Spleen (tissue), 11 donors: ENCODE measurements around the gene IRGQ. TPM values are rescaled to one million over a fixed set of nuclear protein-coding genes. Genes with fewer than 3 reads are reported as not detected.

ENCODE experiments used
- DNase-seq: peaks from one replicate; pipeline ENCODE4 v3.0.0-alpha.2; 2020
- H3K27ac ChIP-seq, 8 donors: fragments of 200-600 bp; sonication (generic) in 7 of 8; 1 replicate in 4 of 8; 2 replicates in 4 of 8; pipeline versions ENCODE4 v1.5.0 to v1.8.0; 2016 to 2021; ENCODE audit warnings: inconsistent platforms in 4 of 8, mild to moderate bottlenecking in 4 of 8, moderate library complexity in 1 of 8
- H3K27me3 ChIP-seq, 7 donors: fragments of 200-600 bp; sonication (generic) in 6 of 7; replicated peaks in 1 of 7; 1 replicate in 4 of 7; 2 replicates in 3 of 7; pipeline versions ENCODE4 v1.5.0 to v1.8.0; 2016 to 2021; ENCODE audit warnings: inconsistent platforms in 3 of 7, mild to moderate bottlenecking in 1 of 7
- H3K36me3 ChIP-seq, 6 donors: fragments of 200-600 bp; sonication (generic) in 5 of 6; 1 replicate in 4 of 6; 2 replicates in 2 of 6; pipeline versions ENCODE4 v1.5.0 to v1.8.0; 2016 to 2021; ENCODE audit warnings: inconsistent platforms in 2 of 6
- H3K4me1 ChIP-seq, 6 donors: fragments of 200-600 bp; sonication (generic) in 5 of 6; 1 replicate in 3 of 6; 2 replicates in 3 of 6; pipeline versions ENCODE4 v1.5.0 to v1.8.0; 2016 to 2021; ENCODE audit warnings: inconsistent platforms in 3 of 6
- H3K4me3 ChIP-seq, 8 donors: fragments of 200-600 bp; sonication (generic) in 7 of 8; 1 replicate in 4 of 8; 2 replicates in 4 of 8; pipeline versions ENCODE4 v1.5.0 to v1.8.0; 2016 to 2021; ENCODE audit warnings: inconsistent platforms in 4 of 8, mild to moderate bottlenecking in 4 of 8, moderate library complexity in 2 of 8
- H3K9me3 ChIP-seq, 8 donors: fragments of 200-600 bp; sonication (generic) in 7 of 8; 1 replicate in 4 of 8; 2 replicates in 4 of 8; pipeline versions ENCODE4 v1.5.0 to v1.8.0; 2016 to 2021; ENCODE audit warnings: inconsistent platforms in 4 of 8
- POLR2A ChIP-seq, 3 donors: fragments of 450-650 bp; IDR thresholded peaks; one replicate each; pipeline ENCODE4 v1.5.1; 2017; ENCODE audit warnings: antibody characterized with exemption in 3 of 3, mild to moderate bottlenecking in 1 of 3
- POLR2AphosphoS5 ChIP-seq, 3 donors: sonication (generic); formaldehyde crosslinking; IDR thresholded peaks; one replicate each; pipeline ENCODE4 v1.5.1; 2017; ENCODE audit warnings: antibody characterized with exemption in 3 of 3
- WGBS, 5 donors: extraction: QIAGEN DNeasy Blood & Tissue Kit in 3 of 5; methylation state at CpG; one replicate each; pipeline versions ENCODE4 v1.1.5 to v1.1.7; 2013 to 2018; 5-methylcytosine and 5-hydroxymethylcytosine counted together
- intact Hi-C: fragments of 100-400 bp; cut with DNase I; formaldehyde crosslinking; loops from one replicate; pipeline ENCODE4 v1.15.0; 2023; ENCODE audit warnings: low total_unique reads
- polyA plus RNA-seq, 3 donors: library from polyadenylated mRNA; stranded (reverse); fragments of 200-250 nt; gene quantifications; one replicate each; pipeline ENCODE4 v1.2.1, GENCODE V29; 2013
- total RNA-seq, 7 donors: library from RNA; depleted of rRNA in 3 of 7; stranded (reverse); fragments of >200 nt in 3 of 7; fragmentation: NEBNext Ultra II Directional in 4 of 7; extraction: Animal tissue kit (Norgen Biotek cat#: 25700) in 4 of 7; gene quantifications; one replicate each; pipeline versions ENCODE4 v1.1.0 to v1.2.1, GENCODE V29; 2016 to 2021
- TF ChIP-seq, protein P1 (sequence below), 11 experiments: fragments of 200-600 bp in 7 of 11; fragments of 450-650 bp in 4 of 11; sonication (generic) in 4 of 11; IDR thresholded peaks in 8 of 11; conservative IDR thresholded peaks in 3 of 11; 1 replicate in 7 of 11; 2 replicates in 4 of 11; pipeline versions ENCODE4 v1.4.0 to v1.8.0; 2016 to 2021; ENCODE audit warnings: antibody characterized with exemption in 11 of 11, inconsistent platforms in 4 of 11, mild to moderate bottlenecking in 1 of 11
- donor health status: healthy with polysubstance abuse.
- donor health status: DM: no; HTN: no; CAD: no; lungs with moderate emphysema.
- donor health status: DM: no; HTN: no; CAD: no.
- donor health status: Bipolar disorder and iron deficiency.
- donor health status: healthy.
- donor health status: DM: no; HTN: no; CAD: no.
- donor health status: DM: yes; HTN: yes; CAD: no.

IRGQ gene
- total and polyA plus RNA-seq, 10 donors: 3.1 to 25.9 (median 17.6) TPM

DNA sequence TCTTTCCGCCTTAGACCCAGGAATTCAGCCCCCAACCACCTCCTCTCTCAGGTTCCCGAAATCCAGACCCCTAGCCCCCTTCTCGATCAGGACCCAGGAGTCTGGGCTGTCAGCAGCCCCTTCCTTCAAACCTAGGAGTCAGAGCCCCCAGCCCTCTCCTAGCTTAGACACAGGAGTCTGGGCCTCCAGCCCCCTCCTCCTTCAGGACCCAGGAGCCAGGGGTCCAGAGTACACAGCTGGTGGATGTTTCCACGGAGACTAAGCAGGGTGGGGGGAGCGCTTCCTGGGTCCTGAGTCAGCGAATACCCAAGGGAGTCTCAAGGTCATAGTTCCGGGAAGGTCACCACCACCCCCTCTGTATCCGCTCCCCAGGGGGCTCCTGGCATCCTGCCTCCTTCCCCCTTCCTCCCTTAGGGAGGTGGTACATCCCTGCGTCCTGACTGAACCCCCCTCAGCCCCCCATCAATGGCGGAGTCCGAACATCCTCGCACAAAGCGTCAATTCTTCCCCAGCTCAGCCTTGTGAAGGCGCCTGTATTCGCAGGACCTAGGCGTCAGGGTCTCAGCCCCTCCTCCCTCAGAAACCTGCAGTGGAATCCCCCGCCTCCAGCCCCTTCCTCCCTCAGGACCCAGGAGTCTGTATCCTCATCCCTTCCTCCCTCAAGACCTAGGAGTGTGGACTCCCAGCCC is 39.1 kb upstream of the IRGQ start:
- no peak for DNase-seq
- Histone ChIP-seq H3K27ac (no peak overlapping the region), H3K27me3 (peaks cover 0 to 58% (median 2%) of the 10 kb centered on the region in 7 donors), H3K4me1 (peaks cover 0 to 23% (median 10%) of the 10 kb centered on the region in 6 donors), H3K9me3 (no peaks in the 10 kb centered on the region), H3K4me3 (peak overlapping the region in 1 of 8 donors; percentile 13), H3K36me3 (no peaks in the 10 kb centered on the region)
- TF ChIP-seq POLR2AphosphoS5 (IDR thresholded peaks at IDR 0.05): no peak
- TF ChIP-seq, protein P1, sequence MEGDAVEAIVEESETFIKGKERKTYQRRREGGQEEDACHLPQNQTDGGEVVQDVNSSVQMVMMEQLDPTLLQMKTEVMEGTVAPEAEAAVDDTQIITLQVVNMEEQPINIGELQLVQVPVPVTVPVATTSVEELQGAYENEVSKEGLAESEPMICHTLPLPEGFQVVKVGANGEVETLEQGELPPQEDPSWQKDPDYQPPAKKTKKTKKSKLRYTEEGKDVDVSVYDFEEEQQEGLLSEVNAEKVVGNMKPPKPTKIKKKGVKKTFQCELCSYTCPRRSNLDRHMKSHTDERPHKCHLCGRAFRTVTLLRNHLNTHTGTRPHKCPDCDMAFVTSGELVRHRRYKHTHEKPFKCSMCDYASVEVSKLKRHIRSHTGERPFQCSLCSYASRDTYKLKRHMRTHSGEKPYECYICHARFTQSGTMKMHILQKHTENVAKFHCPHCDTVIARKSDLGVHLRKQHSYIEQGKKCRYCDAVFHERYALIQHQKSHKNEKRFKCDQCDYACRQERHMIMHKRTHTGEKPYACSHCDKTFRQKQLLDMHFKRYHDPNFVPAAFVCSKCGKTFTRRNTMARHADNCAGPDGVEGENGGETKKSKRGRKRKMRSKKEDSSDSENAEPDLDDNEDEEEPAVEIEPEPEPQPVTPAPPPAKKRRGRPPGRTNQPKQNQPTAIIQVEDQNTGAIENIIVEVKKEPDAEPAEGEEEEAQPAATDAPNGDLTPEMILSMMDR (IDR thresholded peaks at IDR 0.05 in 8 of 11, conservative IDR thresholded peaks at IDR 0.05 in 3 of 11): no peak
- no peak for TF ChIP-seq POLR2A (IDR thresholded peaks at IDR 0.05)
- WGBS, 5 donors: 16 to 23% (median 23%) methylated on average over 17 of the region's 17 CpGs
- intact Hi-C loops: no loop called here

DNA sequence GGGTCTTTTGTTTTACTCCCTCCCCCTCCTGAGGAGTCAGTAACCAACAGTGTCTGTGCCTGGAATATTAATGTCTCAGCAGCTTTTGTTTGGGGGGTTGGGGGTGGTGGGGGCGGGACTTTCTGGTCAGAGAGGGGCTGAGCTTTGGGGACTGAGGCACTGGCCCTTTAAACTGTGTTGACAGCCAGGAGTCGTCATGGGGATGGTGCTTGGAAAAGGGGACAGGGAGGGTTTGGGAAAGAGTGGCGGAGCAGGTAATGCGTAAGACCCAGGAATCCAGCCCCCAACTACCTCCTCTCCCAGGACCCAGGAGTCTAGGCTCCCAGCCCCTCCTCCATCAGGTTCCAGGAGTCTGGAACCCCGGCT is 38.6 kb upstream of the IRGQ start:
- no peak for TF ChIP-seq POLR2AphosphoS5 (IDR thresholded peaks at IDR 0.05)
- no peak for TF ChIP-seq POLR2A (IDR thresholded peaks at IDR 0.05)
- TF ChIP-seq, protein P1 (IDR thresholded peaks at IDR 0.05 in 8 of 11, conservative IDR thresholded peaks at IDR 0.05 in 3 of 11): no peak
- 52 to 69% (median 66%) methylated on average over 4 to 5 of the region's 5 CpGs for WGBS, 5 donors
- peaks cover 0 to 55% (median 0%) of the 10 kb centered on the region in 7 donors for H3K27me3 ChIP-seq
- peaks cover 0 to 20% (median 8%) of the 10 kb centered on the region in 6 donors for H3K4me1 ChIP-seq
- H3K36me3 ChIP-seq: no peaks in the 10 kb centered on the region
- intact Hi-C loops: no loop called here
- no peak for DNase-seq
- no peak overlapping the region for H3K27ac ChIP-seq
- no peaks in the 10 kb centered on the region for H3K9me3 ChIP-seq
- H3K4me3 ChIP-seq: no peak overlapping the region

DNA sequence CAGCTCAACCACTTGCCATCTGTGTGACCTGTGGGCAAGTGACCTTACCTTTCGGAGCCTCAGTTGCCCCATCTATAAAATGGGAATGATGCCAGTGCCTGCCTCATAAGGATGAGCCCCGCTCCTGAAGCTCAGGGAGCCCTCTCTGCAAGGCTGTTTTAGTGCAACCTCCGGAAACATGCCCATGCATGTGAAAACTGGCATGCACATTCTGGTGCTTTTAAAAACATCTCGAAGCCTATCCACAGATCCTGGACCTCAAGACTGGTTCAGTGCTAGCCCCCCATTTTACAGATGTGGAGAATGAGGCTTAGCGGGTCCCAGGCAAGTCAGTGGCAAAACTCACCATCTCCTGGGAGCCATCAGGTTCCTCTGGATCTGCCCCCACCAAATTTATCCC is 38.1 kb upstream of the IRGQ start:
- 69 to 88% (median 85%) methylated on average over 5 of the region's 5 CpGs for WGBS, 5 donors
- Histone ChIP-seq H3K4me1 (peaks cover 0 to 17% (median 5%) of the 10 kb centered on the region in 6 donors), H3K27me3 (peaks cover 0 to 50% (median 0%) of the 10 kb centered on the region in 7 donors), H3K4me3 (no peak overlapping the region), H3K27ac (no peak overlapping the region), H3K36me3 (no peaks in the 10 kb centered on the region), H3K9me3 (no peaks in the 10 kb centered on the region)
- TF ChIP-seq POLR2A (IDR thresholded peaks at IDR 0.05) (no peak), POLR2AphosphoS5 (IDR thresholded peaks at IDR 0.05) (no peak)
- TF ChIP-seq, protein P1 (IDR thresholded peaks at IDR 0.05 in 8 of 11, conservative IDR thresholded peaks at IDR 0.05 in 3 of 11): no peak
- intact Hi-C loops: no loop called here
- DNase-seq: no peak

DNA sequence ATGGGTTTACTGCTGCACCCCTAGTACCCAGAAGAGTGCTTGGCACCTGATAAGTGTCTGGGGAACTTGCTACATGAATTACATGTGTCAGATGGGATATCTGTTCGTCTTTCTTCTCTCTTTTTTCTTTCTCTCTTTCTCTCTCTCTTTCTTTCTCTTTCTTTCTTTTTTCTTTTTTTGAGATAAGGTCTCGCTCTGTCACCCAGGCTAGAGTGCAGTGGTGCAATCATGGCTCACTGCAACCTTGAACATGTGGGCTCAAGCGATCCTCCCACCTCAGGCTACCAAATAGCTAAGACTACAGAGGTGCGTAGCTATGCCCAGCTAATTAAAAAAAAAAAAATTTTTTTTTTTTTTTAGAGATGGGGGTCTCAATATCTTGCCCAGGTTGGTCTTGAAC is 37.6 kb upstream of the IRGQ start:
- H3K27ac ChIP-seq: no peak overlapping the region
- 79 to 95% (median 88%) methylated on average over 4 of the region's 4 CpGs for WGBS, 5 donors
- intact Hi-C loops: no loop called here
- peaks cover 0 to 12% (median under 1%) of the 10 kb centered on the region in 6 donors for H3K4me1 ChIP-seq
- H3K27me3 ChIP-seq: peaks cover 0 to 45% (median 0%) of the 10 kb centered on the region in 7 donors
- H3K36me3 ChIP-seq: no peaks in the 10 kb centered on the region
- no peaks in the 10 kb centered on the region for H3K9me3 ChIP-seq
- DNase-seq: no peak
- TF ChIP-seq POLR2A (IDR thresholded peaks at IDR 0.05) (no peak), POLR2AphosphoS5 (IDR thresholded peaks at IDR 0.05) (no peak)
- TF ChIP-seq, protein P1 (IDR thresholded peaks at IDR 0.05 in 8 of 11, conservative IDR thresholded peaks at IDR 0.05 in 3 of 11): no peak
- H3K4me3 ChIP-seq: no peak overlapping the region
